Activated CD4-positive, alpha-beta T cell treated with anti-CD3 and anti-CD28 coated beads, Interleukin-2, amount 50 U/mL, for 4 hours (primary cell): ENCODE results near the gene SAMHD1.

Experiments
- DNase-seq, 2 experiments: peaks; one replicate each; pipeline ENCODE4 v3.0.0-alpha.2; 2020

SAMHD1 gene

DNA sequence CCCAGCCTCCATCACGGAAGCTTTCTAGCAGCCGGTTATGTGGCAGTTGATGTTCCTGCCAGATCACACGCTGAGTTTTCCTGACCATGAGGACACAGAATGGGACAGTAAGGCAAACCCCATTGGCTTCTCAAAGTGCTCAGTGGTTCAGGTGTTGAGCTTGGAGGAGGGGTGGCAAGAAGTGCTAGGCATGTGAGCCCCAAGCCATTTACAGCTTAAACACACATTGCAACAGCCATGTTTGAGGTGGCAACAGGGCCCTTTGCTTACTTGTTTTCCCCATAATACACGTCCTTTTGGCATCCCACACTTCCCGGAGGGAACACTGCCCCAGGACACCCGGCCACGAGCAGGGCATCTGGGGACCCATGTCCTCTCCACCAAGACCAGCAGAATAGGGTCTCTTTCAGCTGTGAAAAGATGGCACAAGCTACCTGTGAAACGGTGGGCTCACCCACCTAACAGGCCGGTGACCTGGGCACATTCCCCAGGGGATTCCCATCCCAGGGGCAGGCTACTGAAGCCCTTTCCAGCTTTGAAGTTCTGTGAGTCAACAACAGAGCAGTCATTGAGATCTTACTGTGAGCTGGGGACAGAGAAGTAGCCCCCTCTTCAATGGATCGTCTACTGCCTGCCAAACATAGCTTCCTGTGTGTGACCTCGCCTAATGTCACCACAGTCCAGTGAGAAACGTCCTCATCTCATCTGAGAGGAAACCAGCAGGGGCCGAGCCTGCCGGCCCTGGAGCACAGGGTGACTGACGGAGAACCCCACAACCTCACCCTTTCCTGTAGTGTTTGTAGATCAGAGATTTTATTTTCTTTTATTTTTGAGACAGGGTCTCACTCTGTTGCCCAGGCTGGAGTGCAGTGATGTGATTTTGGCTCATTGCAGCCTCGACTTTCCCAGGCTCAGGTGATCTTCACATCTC lies 79.6 kb downstream of the SAMHD1 start:
- no peak for DNase-seq

DNA sequence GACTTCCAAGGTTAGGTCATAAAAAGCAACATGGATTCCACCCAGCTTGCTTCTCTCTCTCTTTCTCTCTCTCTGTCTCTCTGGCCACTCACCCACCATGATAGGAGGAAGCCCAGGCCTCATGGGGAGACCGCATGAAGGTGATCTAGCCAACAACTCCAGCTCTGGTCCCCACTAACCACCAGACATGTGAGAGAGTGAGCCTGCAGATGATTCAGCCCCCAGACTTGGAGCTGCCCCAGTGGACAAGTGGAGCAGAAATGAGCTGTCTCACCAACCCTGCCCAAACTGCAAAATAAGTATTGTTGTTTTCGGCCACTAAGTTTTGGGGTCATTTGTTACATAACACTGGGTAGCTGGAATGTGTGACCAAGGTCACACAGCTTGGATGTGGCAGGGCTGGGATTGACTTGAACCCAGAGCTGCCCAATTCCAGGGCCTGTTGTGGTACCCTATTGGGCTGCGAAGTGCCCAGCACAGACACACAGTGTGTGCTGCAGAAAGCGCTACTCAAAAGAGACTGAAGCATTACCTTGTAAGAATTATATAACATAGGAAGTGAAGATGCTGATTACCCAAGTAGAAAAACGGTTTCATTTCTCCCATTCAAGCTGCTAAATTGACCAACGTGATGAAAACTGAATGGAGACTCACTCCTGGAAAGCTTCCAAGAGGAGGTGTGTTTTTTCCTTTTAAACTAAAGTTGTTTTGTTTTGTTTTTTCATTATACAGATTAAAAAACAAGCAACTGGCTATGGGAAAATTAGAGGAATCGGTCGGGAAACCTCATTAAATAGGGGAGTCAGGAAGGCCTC lies 84.6 kb downstream of the SAMHD1 start:
- DNase-seq = no peak

DNA sequence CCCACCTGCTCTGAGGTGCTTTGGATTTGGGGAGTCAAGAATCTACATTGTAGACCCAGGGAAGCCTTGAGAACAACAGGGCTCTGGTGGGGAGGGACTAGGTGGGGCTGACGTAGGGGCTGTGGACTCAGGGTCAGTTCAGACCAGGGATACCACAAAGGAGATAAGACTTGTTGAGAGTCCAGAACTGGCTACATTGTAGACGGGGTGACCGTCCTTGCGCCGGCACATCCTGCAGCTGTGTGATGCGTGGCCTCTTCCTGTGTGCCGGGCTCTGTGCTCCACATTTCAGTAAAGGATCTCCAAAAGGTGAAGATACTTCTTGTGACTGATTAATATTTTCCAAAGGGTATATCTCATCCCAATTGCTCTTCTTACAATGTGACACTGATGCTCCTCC lies 85.3 kb downstream of the SAMHD1 start:
- no peak for DNase-seq

DNA sequence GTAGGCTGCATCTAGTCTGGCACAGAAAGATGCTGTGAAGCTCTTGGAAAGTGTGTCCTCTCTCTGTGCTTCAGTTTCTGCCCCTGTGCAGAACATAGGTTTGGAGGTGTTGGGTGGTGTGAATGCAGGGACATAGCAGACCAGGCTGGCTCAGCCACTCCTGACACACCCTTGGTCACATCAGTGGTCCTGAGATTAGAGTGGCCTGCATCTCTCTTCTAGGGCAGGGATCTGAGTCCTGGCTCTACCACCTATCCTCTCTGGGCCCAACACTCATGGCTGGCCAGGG lies 85.7 kb downstream of the SAMHD1 start:
- no peak for DNase-seq

DNA sequence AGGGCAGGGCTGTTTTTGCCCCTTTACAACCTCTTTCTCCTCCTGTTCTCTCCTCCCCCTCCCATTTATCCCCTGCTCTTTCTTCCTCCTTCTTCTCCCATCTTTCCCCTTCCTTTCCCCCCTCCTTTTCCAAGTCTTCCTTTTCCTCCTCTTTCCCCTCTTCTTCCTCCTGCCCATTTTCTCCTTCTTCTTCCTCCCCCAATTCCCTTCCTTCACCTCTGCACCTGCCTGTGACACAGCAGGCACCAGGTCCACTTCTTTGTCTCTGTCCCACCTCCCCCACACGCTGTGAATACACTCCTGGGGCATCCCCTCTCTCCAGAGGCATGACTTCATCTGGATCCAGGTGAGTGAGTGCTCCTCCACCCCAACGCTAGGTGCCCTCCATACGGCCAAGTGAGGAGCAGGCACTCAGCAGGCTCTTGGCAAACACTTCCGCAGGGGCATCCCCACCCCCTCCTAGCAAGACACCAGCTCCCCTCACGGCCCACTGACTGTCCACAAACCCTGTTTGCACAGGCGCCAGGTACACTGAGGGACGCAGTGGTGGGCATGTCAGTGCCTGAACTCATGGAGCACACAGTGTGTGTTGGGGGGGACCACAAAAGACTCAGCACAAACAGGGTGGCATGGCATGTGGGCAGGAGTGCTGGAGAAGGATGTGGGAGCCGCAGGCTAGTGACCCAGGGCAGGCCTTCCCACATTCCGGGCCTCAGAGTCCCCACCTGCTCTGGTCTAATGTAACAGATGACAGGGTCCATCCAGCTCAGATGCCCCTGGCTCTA lies 86.2 kb downstream of the SAMHD1 start:
- no peak for DNase-seq

DNA sequence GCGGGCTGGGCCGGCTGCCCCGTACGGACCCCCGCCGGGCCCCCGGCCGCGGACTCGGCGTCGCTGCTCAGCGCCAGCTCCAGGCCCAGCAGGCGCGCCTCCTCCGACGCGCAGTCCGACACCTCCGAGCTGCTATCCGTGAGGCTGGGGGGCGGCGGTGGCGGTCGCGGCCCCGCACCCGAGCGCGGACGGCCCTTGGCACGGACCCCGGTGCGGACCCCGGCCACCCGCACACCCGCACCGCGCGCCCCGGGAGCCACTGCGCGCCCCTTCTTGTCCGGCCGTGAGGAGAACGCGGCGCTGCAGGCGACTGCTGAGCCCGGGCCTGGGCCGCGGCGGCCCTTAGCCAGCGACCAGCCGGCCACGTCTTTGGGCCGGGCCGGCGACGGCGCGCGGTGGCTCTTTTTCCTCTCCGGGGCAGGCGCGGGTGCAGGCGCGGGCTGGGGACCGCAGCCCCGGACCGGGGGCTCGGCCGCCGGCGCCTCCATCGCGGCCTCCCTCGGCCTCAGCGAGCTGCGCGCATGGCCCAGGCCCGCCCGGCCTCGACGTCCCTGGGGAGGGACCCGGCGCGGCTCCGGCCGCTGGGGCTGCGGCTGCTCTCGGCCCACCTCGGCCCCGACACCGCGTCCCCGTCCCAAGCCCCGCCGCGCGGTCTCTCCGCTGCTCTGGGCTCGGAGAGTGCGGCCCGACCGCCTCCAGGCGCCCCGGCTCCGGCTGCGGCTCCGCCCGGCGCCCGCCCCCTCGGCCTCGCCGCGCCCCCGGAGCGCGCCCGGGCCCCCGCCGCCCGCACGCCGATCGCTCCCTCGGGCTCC lies 88.4 kb downstream of the SAMHD1 start:
- DNase-seq = no peak

DNA sequence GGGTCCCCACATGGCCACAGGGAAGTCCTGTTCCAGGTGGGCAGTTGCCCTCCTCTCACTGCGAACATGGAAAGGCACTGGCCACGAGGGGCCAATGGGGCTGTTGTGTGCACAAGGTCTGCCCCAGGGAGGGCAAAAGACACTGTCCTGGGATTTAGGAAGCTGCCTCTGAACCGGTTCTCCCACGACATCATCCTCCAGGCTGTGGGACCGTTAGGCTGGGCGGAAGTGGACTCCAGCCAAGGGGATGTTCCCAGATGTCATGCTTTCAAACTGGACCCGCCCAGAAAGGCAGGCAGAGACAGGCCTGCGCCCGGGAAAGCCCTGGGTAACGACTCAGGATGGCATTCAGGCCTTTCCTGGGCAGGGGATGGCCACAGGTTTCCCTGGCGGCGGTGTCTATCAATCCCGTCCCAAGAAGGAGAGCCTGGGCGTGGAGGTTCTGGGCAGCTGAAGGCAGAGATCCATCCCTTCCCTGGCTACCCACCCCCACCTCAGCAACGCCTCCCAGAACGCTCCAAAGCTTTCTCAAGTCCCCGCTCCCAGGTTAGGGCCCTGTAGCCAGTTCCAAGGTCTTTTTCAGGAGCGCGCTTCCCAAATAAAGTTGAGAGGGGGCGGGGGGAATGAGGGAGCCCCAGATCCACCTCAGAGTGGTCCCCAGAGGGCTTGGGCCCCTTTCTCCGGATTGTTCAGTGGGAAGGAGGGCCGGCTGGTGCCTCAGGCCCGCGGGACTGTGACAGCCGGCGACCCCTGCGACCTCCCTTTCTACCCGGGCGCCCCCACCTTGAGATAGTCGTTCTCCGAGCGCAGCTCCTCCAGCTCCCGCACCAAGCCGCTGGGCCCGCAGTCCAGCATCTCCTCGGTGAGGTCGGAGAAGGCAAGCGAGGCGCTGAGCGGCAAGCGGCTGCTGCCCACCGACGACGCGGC lies 89.4 kb downstream of the SAMHD1 start:
- no peak for DNase-seq

DNA sequence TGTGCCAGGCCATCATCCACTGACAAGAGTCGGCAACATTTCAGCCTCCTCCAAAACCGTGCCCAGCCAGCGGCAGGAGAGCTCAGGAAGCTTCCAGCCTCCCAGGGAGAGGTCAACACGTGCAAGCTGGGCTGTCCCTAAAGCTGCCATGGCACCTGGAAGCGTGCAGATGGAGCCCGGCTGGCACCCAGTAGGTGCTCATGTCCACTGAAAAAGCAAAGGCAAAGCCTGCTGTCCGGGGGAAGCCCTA lies 90.0 kb downstream of the SAMHD1 start:
- no peak for DNase-seq

DNA sequence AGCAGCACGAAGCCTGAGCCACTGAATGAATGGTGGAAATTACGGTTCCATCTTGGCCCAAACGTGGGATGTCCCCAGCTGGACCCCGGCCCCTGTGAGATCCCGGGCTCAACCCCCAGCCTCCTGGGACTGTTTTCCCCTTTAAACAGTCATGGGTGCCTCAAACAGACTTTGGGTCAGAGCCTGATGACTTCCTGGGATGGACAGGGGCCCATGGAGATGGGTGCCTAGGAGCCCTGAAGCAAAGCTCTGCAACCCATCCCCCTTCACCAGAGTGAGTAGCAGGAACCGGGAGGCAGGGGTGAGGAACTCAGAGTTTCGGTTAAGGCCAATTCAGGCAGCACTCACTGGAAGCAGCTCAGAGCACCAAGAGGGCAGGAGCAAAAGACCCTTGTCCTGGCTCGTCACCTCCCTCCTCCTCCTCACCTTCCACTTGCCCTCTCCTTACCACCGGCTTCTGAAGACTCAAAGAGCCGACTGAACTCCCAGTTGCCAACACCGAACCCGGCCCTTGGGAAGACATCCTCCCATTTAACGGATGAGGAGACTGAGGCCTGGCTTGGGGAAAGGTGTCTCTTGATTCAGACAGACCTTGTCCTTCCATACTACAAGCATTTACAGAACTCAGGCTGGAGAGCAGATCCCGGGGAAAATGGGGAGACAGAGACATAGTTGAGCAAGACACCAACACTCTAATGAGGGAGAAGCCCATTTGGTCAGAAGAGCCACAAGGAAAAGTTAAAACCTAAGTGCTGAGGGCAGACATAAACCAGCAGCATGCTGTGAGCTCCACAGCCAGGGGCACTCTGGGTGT lies 90.5 kb downstream of the SAMHD1 start:
- DNase-seq = no peak

DNA sequence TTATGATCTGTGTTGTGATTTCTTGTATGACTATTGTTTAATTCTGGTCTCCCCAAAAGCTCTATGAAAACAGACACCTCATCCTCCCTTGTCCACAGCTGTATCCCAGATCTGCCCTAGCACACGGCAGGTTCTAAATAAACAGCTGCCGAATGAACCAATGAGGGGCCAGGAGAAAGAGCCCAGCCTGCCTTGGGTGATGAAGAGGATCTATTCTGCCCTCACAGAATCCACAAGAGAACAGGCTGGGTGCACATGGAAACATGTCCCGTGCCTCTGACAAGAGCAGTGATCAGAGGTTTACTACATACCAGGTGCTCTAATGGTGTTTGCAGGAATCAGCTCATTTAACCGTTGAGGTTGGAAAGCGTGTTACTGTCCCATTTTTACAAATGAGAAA lies 91.2 kb downstream of the SAMHD1 start:
- no peak for DNase-seq

DNA sequence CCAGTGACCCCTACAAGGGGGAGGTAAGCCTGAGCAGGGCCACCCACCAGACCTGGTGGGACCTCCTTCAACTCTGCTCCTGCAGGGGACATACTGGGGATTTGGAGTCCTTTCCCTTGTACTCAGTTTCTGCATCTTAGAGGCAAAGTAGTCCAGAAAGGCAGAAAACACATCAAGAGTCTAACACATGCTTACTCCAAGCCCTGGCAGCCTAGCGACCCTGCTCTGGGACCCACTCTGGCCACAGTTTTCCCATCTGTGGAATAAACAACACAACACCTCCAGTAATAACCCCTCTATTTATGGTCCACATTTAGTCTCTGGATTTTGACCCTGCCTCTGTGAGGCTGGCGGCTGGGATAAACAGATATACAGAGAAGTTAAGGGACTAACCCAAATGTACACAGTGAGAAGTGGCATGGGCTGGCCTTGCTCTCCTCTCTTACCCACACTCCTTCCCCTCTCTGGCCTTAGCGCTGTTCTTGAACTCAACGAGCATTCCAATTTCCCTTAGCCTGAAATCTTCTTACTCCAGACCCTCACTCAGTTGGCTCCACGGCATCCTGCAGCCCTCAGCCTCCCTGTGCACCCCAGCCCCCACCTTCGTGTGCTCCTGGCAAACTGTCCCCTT lies 91.7 kb downstream of the SAMHD1 start:
- DNase-seq = no peak

DNA sequence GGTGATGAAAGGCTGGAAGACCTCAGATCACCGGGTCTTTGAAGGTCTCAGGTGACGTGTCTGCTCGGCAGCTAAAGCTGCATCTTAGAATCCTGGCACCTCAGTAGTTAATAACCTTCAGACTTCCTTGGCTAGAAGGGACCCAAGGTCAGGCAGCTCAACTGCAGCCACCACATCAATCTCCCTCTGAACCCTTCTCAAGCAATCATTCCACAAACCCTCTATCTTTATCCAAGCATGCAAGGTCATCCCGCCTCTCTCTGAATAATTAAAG lies 92.3 kb downstream of the SAMHD1 start:
- no peak for DNase-seq

DNA sequence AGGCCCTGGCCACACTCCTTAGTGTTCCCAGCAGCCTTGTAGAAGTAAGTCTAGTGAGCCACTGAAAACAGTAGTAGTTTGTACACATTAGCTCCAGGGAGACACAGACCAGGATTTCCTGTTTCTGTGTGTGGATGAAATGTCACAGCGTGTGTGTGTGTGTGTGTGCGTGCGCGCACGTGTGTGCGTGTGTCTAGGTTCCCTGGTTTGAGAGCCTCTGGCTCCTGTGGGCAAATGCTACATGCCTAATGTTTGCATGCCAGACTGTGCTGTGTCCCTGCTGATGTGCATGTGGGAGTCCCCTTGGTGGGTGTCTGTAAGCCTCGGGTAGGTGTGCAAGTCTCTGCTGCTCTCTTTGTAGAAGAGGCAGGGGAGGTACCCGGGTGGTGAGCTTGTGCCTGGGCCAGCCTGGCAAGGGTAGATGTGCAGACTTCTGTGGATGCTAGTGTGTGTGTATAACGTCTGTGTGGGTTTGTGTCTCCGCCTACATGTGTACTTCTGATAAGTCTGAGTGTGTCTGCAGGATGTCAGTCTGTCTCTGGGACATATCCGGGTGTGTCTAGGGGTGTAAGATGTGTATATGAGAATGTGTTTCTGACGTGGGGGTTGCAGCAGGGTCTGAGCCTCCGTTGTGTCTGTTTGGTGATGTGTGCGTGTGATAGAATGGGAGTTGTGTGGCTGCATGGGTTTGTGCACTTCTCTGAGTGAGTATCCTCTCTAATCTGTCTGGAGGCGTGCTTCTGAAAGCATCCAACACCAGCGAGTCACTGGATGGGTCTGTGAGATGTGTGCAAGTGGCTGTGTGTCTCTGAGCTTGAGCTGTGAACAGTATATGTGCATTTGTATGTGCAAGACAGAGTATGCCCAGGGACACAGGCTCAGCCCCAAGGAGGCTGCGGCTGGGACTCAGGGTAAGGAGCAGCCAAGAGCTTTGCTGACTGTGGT lies 94.5 kb downstream of the SAMHD1 start:
- peak; percentile 12 to 22 for DNase-seq

DNA sequence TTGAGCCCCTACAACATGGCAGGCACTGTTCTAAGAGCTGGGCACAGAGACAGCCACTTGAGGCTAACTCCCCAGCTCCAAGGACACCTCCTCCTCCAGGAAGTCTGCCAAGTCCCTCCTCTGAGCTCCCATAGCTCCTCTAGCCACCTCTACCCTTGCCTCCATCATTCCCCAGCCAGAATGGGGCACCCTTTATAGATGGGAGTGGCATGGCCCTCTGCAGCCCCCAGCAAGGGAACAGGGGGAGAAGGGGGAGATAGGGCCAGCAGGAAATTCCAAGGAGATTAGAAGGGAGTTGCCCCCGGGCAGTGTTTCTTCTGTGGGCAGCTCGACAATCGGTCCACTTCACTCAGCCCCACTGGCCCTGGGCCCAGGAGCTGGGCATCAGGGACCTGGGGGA lies 95.3 kb downstream of the SAMHD1 start:
- DNase-seq = no peak

DNA sequence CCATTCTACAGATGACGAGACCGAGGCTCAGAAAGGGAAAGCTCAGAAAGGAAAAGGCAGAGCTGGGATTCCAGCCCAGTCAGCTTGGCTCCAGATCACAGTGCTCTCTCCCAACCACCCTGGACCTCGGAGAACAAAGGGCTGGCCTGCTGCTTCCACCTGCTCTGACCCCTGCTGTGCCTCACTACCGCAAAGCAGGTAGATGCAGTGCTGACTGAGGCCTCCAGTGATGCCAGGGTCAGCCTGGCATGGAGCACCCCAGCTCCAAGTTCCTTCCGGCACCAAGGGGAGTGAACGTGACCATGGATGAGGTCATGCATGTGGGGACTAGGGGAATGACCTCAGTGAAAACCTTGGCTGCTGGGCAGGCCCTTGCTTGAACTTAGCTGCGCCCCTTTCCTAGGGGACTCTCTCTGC lies 96.3 kb downstream of the SAMHD1 start:
- no peak for DNase-seq

DNA sequence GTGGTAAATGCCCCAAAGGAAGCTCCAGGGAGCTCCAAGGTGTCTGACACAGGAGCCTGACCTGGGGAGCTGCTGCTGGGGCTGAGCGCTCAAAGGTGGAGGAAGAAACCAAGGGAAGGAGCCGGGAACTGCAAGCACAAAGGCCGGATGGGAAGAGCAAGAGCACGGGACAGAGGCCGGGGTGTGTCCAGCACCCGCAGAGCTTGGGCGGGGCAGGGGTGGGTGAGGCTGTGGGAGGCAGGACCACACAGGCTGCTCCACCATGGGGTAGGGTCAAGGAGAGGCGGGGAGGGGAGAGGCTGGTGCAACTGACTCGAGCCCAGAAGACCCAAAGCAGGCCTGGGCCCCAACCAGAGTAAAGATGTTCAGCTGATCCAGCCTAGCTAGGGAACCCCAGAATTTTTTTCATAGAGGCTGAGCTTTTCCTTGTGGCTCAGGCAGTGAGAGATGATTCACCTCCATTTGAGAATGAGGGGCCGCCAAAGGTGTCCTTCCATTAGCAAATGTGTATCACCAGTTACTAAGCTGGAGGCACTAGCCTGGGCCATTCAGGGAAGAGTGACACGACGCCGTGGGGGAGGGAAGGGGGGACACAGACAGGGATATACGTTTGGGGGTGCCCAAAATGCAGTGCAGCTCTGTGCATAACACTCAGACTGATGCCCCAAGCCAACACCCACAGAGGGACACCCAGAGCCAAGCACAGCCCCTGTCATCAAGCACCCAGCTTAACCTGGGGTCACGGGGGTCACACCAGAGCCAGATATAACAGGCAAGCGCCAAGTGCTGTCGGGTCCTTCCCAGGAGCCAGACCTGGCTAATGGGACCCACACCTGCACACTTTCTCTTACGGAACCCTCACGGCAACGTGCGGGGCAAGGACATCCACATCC lies 96.9 kb downstream of the SAMHD1 start:
- no peak for DNase-seq

DNA sequence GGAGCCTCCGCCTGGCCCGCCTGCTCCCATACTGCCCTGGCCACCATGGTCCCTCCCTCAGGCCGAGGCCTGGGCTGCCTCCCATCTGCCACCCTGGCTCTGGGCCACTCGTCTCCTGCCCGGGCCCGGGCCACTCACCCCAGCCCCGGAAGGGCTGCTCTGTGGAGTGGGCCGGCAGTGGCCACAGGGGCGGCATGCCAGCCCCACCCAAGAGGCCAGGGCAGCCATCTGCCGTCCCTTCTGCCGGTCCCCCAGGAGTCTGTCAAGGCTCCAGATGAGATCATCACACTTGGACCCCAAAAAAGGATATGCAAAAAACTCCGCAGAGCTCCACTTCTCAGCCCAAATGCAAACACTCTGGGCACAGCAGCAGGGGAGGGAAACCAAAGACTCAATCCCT lies 99.3 kb downstream of the SAMHD1 start:
- DNase-seq = no peak

DNA sequence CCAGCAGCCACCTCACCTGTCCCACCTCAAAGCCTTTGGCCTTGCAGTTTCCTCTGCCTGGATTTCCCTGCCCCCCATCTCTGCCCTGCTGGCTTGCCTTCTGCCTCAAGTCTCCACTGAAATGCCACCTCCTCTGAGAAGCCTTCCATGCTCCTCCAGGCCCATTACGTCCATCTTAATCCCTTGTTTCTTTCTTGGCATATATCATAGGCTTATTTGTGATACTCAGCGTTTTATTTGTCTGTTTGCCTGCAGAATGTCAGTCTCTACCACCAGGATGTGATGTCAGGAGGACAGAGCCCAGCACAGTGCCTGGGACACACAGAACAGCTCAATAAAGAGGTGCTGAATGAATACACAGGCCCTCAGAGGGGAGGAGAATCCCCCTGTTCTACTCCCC lies 100.0 kb downstream of the SAMHD1 start:
- no peak for DNase-seq
